ENCODE data around the gene KPNA3. TPM values are rescaled to one million over a fixed set of nuclear protein-coding genes. Genes with fewer than 3 reads are reported as not detected.
A peak's percentile ranks its signal among the peaks of the same experiment; 100 is the strongest.

The KPNA3 gene
- total RNA-seq, 1 donor from 2014 or later = 61.8 TPM

GRCh38 chr13:49690995-49691784 is 101.3 kb downstream of the KPNA3 start, which contains the start of gene EBPL:
EBPL (minus strand) TSS chr13:49691486; CDS start chr13:49691424, 62 bp downstream.
- ATAC-seq = peak; percentile 99
- intact Hi-C loops (cut with micrococcal nuclease) = no loop called here
- DNase-seq = peak; percentile 94

- intact Hi-C loops (cut with micrococcal nuclease) = no loop called here
- no peak for DNase-seq
- ATAC-seq = peak; percentile 8
Observed at GRCh38 chr13:49690133-49690994, 102.1 kb downstream of the KPNA3 start.

DNA sequence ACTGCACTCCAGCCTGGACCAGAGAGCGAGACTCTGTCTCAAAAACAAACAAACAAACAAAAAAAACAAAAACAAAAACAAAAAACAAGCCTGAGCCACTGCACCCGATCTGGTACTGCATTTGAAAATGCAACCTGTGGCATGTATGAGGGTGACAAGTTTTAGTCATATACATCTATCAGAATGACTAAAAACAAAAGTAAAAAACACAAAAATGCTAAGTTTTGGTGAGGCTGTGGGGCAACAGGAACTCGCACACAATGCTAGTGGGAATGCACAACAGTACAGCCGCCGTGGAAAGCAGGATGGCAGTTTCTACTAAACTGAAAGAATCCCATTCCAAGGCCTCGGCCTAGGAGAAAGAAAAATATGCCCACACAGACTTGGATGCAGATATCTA is 109.0 kb downstream of the KPNA3 start:
- ATAC-seq = no peak
- intact Hi-C loops (cut with micrococcal nuclease) = no loop called here
- DNase-seq = no peak

- intact Hi-C loops (cut with micrococcal nuclease) = no loop called here
- DNase-seq (no peak), ATAC-seq (no peak)
Observed at GRCh38 chr13:49681842-49682435, 110.5 kb downstream of the KPNA3 start.

DNA sequence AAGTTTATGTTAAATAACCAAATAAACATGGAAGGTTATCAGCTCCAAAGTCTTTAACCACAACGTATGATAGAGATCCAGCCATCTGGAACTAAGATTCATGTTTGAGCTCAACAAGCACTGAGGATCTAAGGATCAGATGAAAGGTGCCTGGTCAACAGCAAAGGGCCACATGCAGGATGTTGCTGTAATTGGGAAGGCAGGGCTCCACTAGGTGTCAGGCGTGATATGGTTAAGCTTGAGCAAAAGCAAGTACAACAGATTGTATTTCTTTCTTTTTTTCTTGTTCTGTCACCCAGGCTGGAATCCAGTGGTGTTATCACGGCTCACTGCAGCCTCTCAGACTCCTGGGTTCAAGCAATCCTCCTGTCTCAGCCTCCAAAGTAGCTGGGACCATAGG is 113.2 kb downstream of the KPNA3 start:
- intact Hi-C loops (cut with micrococcal nuclease) = no loop called here
- no peak for DNase-seq
- no peak for ATAC-seq

GRCh38 chr13:49678191-49678914 is 114.1 kb downstream of the KPNA3 start:
- no peak for ATAC-seq
- peak; percentile 33 for DNase-seq
- intact Hi-C loops (cut with micrococcal nuclease) = no loop called here

DNA sequence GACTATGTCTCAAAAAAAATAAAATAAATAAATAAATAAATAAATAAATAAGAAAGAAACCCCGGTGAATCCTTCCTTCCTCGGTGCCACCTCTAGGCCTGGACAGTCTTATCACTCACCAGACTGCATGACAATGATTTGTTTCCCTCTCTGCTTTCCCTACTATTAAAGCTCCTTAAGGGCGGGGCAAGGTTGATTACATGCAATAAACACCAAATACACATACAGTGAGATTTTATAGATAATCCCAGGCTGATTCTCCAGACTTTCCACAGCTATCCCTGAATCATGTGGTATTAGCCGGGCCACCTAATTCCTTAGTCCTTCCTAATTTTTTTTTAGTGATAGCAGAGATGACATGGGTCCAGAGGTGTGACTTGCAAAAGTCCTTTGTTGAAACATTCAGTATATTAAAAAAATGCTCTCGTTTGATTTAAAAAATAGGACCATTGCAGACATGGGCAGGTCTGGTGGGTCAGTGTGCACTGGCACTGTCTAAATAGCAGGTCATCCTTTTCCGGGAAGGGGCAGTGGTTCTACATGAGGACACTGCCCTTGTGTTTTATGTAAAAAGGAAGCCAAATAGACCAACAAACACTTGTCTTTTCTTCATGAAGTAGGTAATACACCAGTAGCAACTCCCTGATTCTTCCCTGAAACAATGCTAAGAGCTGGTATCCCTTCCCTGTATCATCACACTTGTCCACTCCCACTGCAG is 115.7 kb downstream of the KPNA3 start:
- no peak for ATAC-seq
- intact Hi-C loops (cut with micrococcal nuclease) = no loop called here
- no peak for DNase-seq

DNA sequence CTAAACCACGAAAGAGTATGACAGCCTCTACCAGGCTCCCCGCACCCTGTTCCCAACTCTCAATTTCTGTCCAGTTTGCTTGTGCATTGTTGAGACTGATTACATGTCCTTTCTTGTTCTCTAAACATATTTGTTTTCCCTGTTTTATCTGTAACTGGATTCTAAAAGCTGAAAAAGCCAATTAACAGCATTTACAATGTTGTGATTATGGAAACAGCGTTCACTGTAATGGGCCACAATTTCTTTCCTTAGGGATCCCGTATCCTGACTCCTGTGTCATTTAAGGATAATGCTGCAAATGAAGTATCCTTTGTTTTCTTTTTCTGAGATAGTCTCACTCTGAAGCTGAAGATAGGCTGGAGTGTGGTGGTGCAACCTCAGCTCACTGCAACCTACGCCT is 121.7 kb downstream of the KPNA3 start:
- DNase-seq (no peak), ATAC-seq (no peak)
- intact Hi-C loops (cut with micrococcal nuclease) = no loop called here

GRCh38 chr13:49669735-49670309 is 122.7 kb downstream of the KPNA3 start:
- DNase-seq = peak; percentile 42
- ATAC-seq = peak; percentile 92
- intact Hi-C loops (cut with micrococcal nuclease) = loop anchor here (10.0 kb wide), 1 partner anchor 185 kb away; no protein-coding TSS in a partner anchor

GRCh38 chr13:49667773-49668172 is 124.7 kb downstream of the KPNA3 start:
- intact Hi-C loops (cut with micrococcal nuclease) = loop anchor here (10.0 kb wide), 1 partner anchor 187 kb away; no protein-coding TSS in a partner anchor
- ATAC-seq = no peak

GRCh38 chr13:49664606-49665005 is 127.9 kb downstream of the KPNA3 start:
- ATAC-seq = no peak
- DNase-seq = no peak
- intact Hi-C loops (cut with micrococcal nuclease) = loop anchor here (10.0 kb wide), 1 partner anchor 190 kb away; no protein-coding TSS in a partner anchor

More at GRCh38 chr13:49667773-49668172, 124.7 kb downstream of the KPNA3 start:
- DNase-seq = no peak

DNA sequence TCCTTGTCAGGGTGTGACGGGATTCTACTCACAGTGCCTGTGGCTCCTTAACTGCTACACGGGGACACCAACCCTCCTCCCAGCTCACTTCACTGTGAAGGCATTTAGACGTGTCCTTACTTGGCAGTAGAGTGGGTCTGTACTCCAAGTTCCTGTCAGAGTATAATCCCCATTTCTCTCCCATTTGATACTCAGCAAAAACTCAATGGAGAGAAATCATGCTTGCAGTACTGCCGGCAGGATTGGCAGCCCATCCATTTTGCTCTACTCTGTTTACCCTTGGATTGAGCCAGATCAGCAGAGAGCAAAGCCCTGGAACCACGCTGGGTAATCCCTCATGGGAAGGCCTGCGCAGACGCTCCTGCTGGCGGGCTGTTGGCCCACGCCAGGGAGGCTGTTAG is 135.2 kb downstream of the KPNA3 start:
- DNase-seq = no peak
- ATAC-seq = no peak
- intact Hi-C loops (cut with micrococcal nuclease) = no loop called here

DNA sequence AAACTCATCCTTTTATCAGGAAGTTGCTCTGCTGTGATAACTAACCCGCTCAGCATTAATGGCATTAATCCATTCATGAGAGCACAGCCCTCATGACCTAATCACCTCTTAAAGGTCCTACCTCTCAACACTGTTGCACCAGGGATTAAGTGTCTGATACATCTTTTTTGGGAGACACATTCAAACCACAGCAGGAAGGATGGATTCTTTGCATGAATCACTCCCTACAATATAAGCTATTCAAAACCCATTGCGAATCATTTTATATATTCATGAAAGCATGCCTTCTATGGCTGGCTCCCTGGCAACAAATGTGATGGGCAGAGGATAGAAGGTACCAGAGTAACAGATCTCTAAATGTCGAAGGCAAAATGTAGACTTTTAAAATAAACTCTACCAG is 136.6 kb downstream of the KPNA3 start:
- no peak for DNase-seq
- no peak for ATAC-seq
- intact Hi-C loops (cut with micrococcal nuclease) = no loop called here

DNA sequence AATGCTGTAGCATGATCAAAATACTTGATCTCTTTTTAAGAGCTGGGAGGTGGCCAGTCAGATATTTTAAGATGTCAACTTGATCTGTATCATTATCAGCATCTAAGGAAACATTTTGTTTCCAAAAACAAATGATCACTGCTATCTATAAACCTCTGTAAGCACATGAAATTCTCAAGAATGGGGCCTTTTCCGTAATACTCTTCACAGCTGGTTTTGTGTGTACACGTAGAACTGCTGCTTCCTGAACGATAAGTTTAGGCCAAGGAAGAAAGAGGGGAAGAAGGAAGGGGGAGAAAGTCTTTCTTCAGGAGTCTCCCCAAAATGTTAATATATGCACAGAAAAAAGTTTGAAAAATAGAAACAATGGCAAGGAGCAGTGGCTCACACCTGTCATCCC is 138.5 kb downstream of the KPNA3 start:
- ATAC-seq (no peak), DNase-seq (no peak)
- intact Hi-C loops (cut with micrococcal nuclease) = no loop called here

DNA sequence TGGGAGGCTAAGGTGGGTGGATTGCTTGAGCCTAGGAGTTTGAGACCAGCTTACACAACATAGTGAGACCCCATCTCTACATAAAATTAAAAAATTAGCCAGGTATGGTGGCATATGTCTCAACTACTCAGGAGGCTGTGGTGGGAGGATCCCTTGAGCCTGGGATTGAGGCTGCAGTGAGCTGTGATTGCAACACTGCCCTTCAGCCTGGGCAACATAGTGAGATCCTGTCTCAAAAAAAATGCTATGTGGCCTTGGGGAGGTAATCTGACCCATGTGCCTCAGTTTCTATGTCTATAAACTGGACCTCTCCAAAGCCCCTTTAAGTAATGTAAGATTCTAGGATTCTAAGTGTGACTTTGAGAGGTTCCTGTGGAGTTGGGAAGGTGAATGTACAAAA is 139.0 kb downstream of the KPNA3 start:
- intact Hi-C loops (cut with micrococcal nuclease) = no loop called here
- ATAC-seq (no peak), DNase-seq (no peak)

DNA sequence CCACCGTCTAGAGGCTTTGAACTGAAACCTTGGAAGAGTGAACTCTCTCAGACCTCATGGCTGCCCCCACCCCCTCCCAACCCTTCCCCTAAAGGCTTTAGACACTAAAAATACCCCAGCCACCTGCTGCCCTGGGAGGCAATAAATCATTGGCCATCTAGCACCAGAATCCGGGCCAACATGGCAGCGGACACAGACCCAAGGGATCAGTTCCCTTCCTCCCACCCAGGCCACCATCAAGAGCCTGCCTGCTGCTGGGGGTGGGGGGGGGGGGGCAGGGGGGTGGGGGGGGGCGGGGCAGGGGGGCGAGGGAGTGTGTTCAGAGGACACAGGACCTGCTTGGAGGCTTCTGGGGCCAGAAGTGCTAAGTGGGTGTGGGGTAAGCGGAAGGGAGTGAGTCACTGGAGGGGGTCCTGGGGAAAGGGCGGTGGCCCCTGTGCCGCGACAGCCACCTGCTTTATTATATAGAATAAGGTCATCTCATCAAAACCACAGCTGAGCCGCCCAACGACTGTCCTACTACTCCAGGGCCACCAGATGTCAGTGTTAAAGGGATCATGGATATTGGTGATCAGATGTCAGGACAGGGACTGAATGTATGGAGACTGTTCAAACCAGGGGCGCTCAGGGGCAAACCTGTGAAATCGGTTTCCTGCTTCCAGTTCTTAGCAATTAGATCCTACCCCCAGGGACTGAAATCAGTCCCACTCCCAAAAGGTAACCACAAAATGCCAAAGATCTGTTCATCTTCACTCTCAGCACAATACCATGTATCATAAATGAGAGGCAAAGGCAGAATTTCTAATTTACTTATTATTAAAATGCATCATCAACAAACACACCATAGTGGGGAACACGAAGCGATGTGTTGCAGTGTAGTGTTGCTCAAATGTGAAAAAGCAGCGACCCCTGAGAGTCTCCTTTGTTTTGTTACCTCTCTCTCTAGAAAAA is 139.9 kb downstream of the KPNA3 start:
- intact Hi-C loops (cut with micrococcal nuclease) = no loop called here
- peak; percentile 59 for ATAC-seq
- DNase-seq = no peak

Data from left ventricle myocardium superior (tissue), 1 donor.